Glutamatergic neuron (in vitro differentiated cells): Measurements from ENCODE around the gene CREB5. TPM values are rescaled to one million over a fixed set of nuclear protein-coding genes. Genes with fewer than 3 reads are reported as not detected.

ENCODE experiments used
- DNase-seq: peaks from one replicate; pipeline ENCODE4 v3.0.0; 2022
- H3K27ac Mint-ChIP-seq: one replicate; pipeline ENCODE4 v1.8.0; 2020; ENCODE audit warnings: mild to moderate bottlenecking, mixed read lengths, inconsistent platforms; ENCODE audit not compliant: unreplicated experiment
- H3K27me3 Mint-ChIP-seq: one replicate; pipeline ENCODE4 v1.8.0; 2020; ENCODE audit warnings: mild to moderate bottlenecking, moderate library complexity, mixed read lengths, inconsistent platforms; ENCODE audit not compliant: unreplicated experiment
- H3K36me3 Mint-ChIP-seq: one replicate; pipeline ENCODE4 v1.8.0; 2020; ENCODE audit warnings: mild to moderate bottlenecking, mixed read lengths, inconsistent platforms; ENCODE audit not compliant: unreplicated experiment
- H3K4me1 Mint-ChIP-seq: one replicate; pipeline ENCODE4 v1.8.0; 2020; ENCODE audit warnings: mild to moderate bottlenecking, low read depth, mixed read lengths, inconsistent platforms; ENCODE audit not compliant: unreplicated experiment
- H3K4me3 Mint-ChIP-seq: one replicate; pipeline ENCODE4 v1.8.0; 2020; ENCODE audit warnings: mild to moderate bottlenecking, mixed read lengths, inconsistent platforms; ENCODE audit not compliant: unreplicated experiment
- H3K9me3 Mint-ChIP-seq: one replicate; pipeline ENCODE4 v1.8.0; 2020; ENCODE audit warnings: mild to moderate bottlenecking, moderate library complexity, mixed read lengths, inconsistent platforms; ENCODE audit not compliant: unreplicated experiment
- total RNA-seq: library from RNA; stranded (reverse); fragmentation: NEBNext Ultra II Directional; extraction: Animal tissue kit (Norgen Biotek cat#: 25700); gene quantifications from one replicate; pipeline ENCODE4 v1.2.1, GENCODE V29; 2021; ENCODE audit not compliant: unreplicated experiment
- TF ChIP-seq, protein P1 (sequence below): fragments of 200-600 bp; sonication (generic); IDR thresholded peaks from one replicate; pipeline ENCODE4 v1.5.0; 2021; ENCODE audit not compliant: partially characterized antibody, unreplicated experiment

CREB5 gene
- total RNA-seq, 1 donor from 2014 or later, result 50.4 TPM

DNA sequence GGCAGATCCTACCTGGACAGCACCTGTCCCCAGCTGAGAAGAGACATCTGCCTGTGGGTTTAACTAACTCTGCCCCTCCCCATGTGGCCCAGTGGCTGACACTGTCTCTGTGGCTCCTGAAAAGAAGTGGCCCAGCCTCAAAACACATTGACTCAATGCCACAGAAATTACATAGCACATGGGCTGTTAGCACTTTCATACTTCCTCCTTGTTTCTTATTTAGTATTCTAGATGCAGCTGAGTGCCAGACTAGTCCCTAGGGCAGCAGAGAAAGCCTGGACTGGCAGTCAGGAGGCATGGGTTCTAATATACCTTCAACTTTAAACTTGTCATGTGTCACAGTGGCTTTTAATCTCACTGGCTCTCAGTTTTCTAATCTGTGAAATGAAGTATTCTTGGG is 374.8 kb downstream of the CREB5 start:
- H3K36me3 Mint-ChIP-seq, result no peaks in the 10 kb centered on the region
- H3K27me3 Mint-ChIP-seq, result peaks cover 4% of the 10 kb centered on the region
- no peak overlapping the region for H3K4me3 Mint-ChIP-seq
- no peak overlapping the region for H3K27ac Mint-ChIP-seq
- peaks cover 28% of the 10 kb centered on the region for H3K4me1 Mint-ChIP-seq
- H3K9me3 Mint-ChIP-seq, result no peaks in the 10 kb centered on the region
- no peak for DNase-seq
- TF ChIP-seq, protein P1, sequence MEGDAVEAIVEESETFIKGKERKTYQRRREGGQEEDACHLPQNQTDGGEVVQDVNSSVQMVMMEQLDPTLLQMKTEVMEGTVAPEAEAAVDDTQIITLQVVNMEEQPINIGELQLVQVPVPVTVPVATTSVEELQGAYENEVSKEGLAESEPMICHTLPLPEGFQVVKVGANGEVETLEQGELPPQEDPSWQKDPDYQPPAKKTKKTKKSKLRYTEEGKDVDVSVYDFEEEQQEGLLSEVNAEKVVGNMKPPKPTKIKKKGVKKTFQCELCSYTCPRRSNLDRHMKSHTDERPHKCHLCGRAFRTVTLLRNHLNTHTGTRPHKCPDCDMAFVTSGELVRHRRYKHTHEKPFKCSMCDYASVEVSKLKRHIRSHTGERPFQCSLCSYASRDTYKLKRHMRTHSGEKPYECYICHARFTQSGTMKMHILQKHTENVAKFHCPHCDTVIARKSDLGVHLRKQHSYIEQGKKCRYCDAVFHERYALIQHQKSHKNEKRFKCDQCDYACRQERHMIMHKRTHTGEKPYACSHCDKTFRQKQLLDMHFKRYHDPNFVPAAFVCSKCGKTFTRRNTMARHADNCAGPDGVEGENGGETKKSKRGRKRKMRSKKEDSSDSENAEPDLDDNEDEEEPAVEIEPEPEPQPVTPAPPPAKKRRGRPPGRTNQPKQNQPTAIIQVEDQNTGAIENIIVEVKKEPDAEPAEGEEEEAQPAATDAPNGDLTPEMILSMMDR, result no peak

DNA sequence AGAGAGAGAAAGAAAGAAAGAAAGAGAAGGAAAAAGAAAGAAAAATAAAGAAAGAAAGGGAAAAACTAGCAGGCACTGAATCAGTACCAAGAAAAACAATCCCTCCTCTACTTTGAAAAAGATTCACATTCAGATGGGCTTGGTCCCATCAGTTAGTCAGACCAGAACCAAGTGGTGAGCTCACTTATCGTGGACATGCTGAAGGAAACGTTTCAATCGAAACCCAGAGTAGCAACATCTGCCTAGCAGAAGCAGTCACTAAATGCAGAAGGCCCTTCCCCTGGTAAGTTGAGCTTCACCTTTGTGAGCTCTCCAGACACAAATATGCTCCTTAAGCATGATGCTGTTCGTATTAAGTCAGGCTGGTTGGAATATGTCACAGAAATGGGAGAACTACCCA is 378.1 kb downstream of the CREB5 start:
- no peak overlapping the region for H3K4me3 Mint-ChIP-seq
- H3K4me1 Mint-ChIP-seq, result peaks cover 8% of the 10 kb centered on the region
- no peaks in the 10 kb centered on the region for H3K27me3 Mint-ChIP-seq
- TF ChIP-seq, protein P1, result no peak
- DNase-seq, result no peak
- H3K9me3 Mint-ChIP-seq, result no peaks in the 10 kb centered on the region
- no peak overlapping the region for H3K27ac Mint-ChIP-seq
- no peaks in the 10 kb centered on the region for H3K36me3 Mint-ChIP-seq

DNA sequence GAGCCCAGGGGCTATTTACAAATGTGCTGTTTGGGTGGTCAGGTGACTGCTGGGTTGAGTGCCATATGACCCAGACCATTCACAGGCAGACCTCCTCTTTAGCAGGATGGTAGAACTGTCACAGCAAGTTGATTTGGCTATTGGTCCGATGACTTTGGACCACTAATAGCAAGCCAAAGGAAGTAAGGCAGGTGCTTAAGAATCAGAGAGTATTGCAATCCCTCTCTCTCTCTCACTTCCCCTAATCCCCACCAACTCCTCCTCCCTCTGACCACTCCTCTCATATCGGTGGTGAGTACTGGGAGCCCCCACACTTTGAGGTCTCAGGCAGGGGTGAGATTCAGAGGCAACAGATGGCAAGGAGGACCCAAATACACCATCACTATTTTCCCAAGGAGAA is 380.5 kb downstream of the CREB5 start:
- no peaks in the 10 kb centered on the region for H3K36me3 Mint-ChIP-seq
- no peaks in the 10 kb centered on the region for H3K9me3 Mint-ChIP-seq
- TF ChIP-seq, protein P1, result no peak
- H3K27me3 Mint-ChIP-seq, result no peaks in the 10 kb centered on the region
- H3K4me3 Mint-ChIP-seq, result no peak overlapping the region
- DNase-seq, result no peak
- H3K27ac Mint-ChIP-seq, result no peak overlapping the region
- peaks cover 6% of the 10 kb centered on the region for H3K4me1 Mint-ChIP-seq

DNA sequence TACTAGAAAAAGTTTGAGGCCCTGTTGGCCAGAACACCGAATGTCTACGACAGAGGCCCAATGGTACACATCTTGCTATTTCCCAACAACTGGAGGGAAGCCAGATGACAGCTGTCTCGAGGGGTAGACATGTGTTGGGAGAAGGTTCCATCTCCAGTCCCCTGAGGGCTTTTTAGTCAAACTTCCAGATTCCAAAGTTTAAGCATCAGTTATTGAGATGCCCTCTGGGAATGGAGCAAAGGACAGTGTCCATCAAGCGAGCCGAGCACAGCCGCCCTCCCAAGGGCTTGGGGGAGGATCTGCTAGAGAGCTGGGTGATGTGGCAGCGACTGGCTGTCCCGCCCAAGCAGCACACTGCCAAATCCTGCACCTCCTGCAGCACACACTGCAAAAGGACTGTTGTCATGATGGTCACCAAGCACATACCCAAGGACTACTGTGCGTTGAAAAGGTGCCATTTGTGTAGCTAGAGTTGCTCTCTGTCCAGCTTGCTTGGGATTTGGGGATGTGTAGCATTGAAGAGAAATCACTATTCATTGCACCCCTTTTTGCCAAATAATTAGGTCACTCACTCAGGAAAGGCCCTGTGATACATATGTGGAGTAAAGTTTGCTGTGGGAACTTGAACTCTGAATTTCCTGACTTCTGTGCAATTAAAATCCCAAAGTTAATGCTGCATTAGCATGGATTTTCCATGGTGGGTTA is 381.2 kb downstream of the CREB5 start:
- Mint-ChIP-seq H3K36me3 (no peaks in the 10 kb centered on the region), H3K27me3 (no peaks in the 10 kb centered on the region)

DNA sequence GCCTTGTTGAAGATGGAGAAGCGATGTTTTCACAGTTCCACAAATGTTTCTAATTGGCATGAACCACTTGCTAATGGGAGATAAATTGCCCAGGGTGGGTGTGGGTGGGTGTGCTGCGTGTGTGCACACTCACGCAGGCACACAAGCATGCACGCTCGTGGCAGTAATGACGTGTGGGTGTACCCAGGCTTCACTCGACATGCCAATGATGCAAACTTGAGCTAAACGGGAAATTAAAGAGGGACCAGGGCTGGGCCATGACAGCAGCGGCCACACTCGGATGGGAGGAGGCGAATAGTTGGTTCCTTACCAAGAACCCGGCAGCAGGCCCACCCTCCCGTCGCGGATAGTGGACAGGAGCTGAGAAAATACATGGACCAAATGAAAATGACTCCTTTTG is 386.0 kb downstream of the CREB5 start:
- H3K9me3 Mint-ChIP-seq, result no peaks in the 10 kb centered on the region
- H3K27me3 Mint-ChIP-seq, result no peaks in the 10 kb centered on the region
- no peak overlapping the region for H3K27ac Mint-ChIP-seq
- TF ChIP-seq, protein P1, result no peak
- H3K4me3 Mint-ChIP-seq, result no peak overlapping the region
- no peaks in the 10 kb centered on the region for H3K36me3 Mint-ChIP-seq
- H3K4me1 Mint-ChIP-seq, result peaks cover 5% of the 10 kb centered on the region
- DNase-seq, result no peak

More for the DNA sequence above, 381.2 kb downstream of the CREB5 start:
- Mint-ChIP-seq H3K9me3 (no peaks in the 10 kb centered on the region), H3K4me1 (peaks cover 4% of the 10 kb centered on the region), H3K4me3 (no peak overlapping the region), H3K27ac (no peak overlapping the region)
- no peak for DNase-seq
- TF ChIP-seq, protein P1, result no peak
